ENCODE measurements around the gene CD163L1. TPM values are rescaled to one million over a fixed set of nuclear protein-coding genes. Genes with fewer than 3 reads are reported as not detected.
"Not testable (repeated sequence)": the region's sequence is repeated elsewhere in the genome, so short reads cannot be mapped to it uniquely, and the experiment has no call there.

CD163L1 gene
- total RNA-seq, 1 experiment from 2014 or later, result 27.0 TPM

GRCh38 chr12:7437494-7437893 lies 6.5 kb downstream of the CD163L1 start:
- RAD21 ChIA-PET (ENCODE audit: low non-redundant PET in 1 of 2, low total read pairs in 2 of 2, uncharacterized antibody in 2 of 2, unreplicated experiment in 2 of 2); BruUV-seq (replicated peaks); POLR2A ChIA-PET; H4K20me1 ChIP-seq (ENCODE audit: insufficient read depth); ATAC-seq; H3K9me2 ChIP-seq (ENCODE audit: insufficient read depth); H3K4me3 ChIP-seq (replicated peaks in 1 of 2; ENCODE audit: low read depth in 1 of 2, low read length in 2 of 2); H3K4me2 ChIP-seq (ENCODE audit: low read length); H3K9ac ChIP-seq (ENCODE audit: low read length); H3K79me2 ChIP-seq (ENCODE audit: insufficient read depth, low read length); H3K9me3 ChIP-seq (ENCODE audit: control insufficient read depth in 1 of 2, insufficient read depth in 1 of 2, low read depth in 1 of 2, low read length in 2 of 2); H2AFZ ChIP-seq (ENCODE audit: low read depth, low read length, poor library complexity, severe bottlenecking); H3K27me3 ChIP-seq (ENCODE audit: insufficient read depth, low read length); intact Hi-C loops (cut with micrococcal nuclease); DNase-seq (ENCODE audit: low read depth, low spot score); H3K27ac ChIP-seq (ENCODE audit: low read depth, low read length); H3K36me3 ChIP-seq (ENCODE audit: control insufficient read depth in 1 of 2, insufficient read depth in 2 of 2, low read length in 2 of 2): not testable (repeated sequence)
- CTCF ChIA-PET, result interaction anchor here (1.2 kb wide), 1 partner anchor 202 kb away, joined by 3 read pairs; no protein-coding TSS in a partner anchor
- peaks cover 2 to 12% of the 10 kb centered on the region in 2 experiments; a peak in 2 of 4 replicates for H3K4me1 ChIP-seq (ENCODE audit: control insufficient read depth in 1 of 2, insufficient read depth in 2 of 2, low read length in 2 of 2)

GRCh38 chr12:7434670-7435069 lies 9.3 kb downstream of the CD163L1 start:
- H3K4me1 ChIP-seq (ENCODE audit: control insufficient read depth in 1 of 2, insufficient read depth in 2 of 2, low read length in 2 of 2), result peaks cover 2 to 15% of the 10 kb centered on the region in 2 experiments; a peak in 2 of 4 replicates
- ChIA-PET RAD21 (ENCODE audit: low non-redundant PET in 1 of 2, low total read pairs in 2 of 2, uncharacterized antibody in 2 of 2, unreplicated experiment in 2 of 2) (no interaction called here), POLR2A (no interaction called here), CTCF (no interaction called here)
- H3K9me3 ChIP-seq (ENCODE audit: control insufficient read depth in 1 of 2, insufficient read depth in 1 of 2, low read depth in 1 of 2, low read length in 2 of 2), result no peaks in the 10 kb centered on the region
- TF ChIP-seq SIN3A (IDR thresholded peaks at IDR 0.05; ENCODE audit: low read depth) (no peak), YY1 (IDR thresholded peaks at IDR 0.05; ENCODE audit: extremely low read depth, insufficient replicate concordance, low read depth, low read length) (no peak), EGR1 (IDR thresholded peaks at IDR 0.05; ENCODE audit: low read depth) (no peak), FOSL1 (IDR thresholded peaks at IDR 0.05; ENCODE audit: low read depth) (no peak), ZFX (IDR thresholded peaks at IDR 0.05) (no peak)
- H3K4me3 ChIP-seq (replicated peaks in 1 of 2; ENCODE audit: low read depth in 1 of 2, low read length in 2 of 2), result no peak overlapping the region
- intact Hi-C loops (cut with micrococcal nuclease), result no loop called here
- H3K36me3 ChIP-seq (ENCODE audit: control insufficient read depth in 1 of 2, insufficient read depth in 2 of 2, low read length in 2 of 2), result no peaks in the 10 kb centered on the region
- H4K20me1 ChIP-seq (ENCODE audit: insufficient read depth), result no peaks in the 10 kb centered on the region
- no peak for ATAC-seq
- H3K9ac ChIP-seq (ENCODE audit: low read length), result no peak overlapping the region
- no TSS peak for BruUV-seq (replicated peaks)
- H3K9me2 ChIP-seq (ENCODE audit: insufficient read depth), result no peaks in the 10 kb centered on the region
- no peaks in the 10 kb centered on the region for H3K27me3 ChIP-seq (ENCODE audit: insufficient read depth, low read length)
- H3K4me2 ChIP-seq (ENCODE audit: low read length), result no peak overlapping the region
- H3K79me2 ChIP-seq (ENCODE audit: insufficient read depth, low read length), result no peaks in the 10 kb centered on the region
- H2AFZ ChIP-seq (ENCODE audit: low read depth, low read length, poor library complexity, severe bottlenecking), result peak overlapping the region; percentile 99
- H3K27ac ChIP-seq (ENCODE audit: low read depth, low read length), result no peak overlapping the region
- DNase-seq (ENCODE audit: low read depth, low spot score), result no peak

Measured in HCT116 (cell line).